HG03575 (cell line): ENCODE measurements around the gene PTPN3.

Experiments
- ATAC-seq: cut with Tn5 transposase; IDR thresholded peaks from one replicate; pipeline ENCODE4 v1.9.1; 2021; ENCODE audit not compliant: unreplicated experiment, insufficient number of reproducible peaks, low FRiP score; ENCODE audit errors: extremely low read depth

The PTPN3 gene

DNA sequence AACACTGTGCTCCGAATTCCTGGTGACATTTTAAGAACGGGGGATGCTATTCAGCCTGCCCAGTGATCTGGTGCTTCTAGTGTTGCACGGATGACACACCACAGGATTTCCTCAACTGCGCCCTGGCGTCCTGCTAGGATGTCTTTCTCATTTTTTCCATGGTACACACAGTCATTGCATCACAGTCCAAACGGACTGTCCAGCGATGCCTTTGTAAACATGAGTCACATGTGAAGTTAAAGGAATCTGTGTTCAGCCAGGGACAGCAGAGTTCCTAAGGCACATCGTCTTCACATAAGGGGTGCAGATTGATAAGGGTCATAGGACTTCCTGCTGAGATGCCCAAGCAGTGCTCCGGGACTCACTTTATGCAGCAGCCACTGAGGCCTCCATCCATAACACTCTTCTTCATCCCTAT, 9.3 kb upstream of the PTPN3 start:
- ATAC-seq = no peak

DNA sequence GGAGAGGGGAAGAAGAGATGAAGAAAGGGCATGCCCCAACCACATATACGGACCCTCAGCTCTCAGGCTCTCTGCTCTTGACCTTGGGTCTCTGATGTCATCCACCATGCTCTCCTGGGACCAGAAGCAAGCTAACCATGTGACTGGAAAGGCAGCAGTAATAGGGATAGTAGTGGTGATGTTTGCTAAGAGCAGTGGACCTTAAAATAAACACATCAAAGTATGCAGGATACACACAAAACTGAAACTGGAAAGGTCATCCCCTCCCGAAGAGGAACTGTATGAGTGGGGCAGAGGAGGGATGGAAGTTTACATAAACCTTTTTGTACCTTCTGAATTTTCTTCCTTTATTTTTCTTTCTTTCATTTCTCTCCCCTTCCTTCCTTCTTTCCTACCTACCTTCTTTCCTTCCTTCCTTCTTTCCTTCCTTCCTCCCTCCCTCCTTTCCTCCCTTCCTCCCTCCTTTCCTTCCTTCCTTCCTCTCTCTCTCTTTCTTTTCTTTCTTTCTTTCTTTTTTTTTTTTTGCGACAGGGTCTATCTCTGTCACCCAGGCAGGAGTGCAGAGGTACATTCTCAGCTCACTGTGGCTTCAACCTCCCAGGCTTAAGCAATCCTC, 8.1 kb upstream of the PTPN3 start:
- ATAC-seq = no peak

DNA sequence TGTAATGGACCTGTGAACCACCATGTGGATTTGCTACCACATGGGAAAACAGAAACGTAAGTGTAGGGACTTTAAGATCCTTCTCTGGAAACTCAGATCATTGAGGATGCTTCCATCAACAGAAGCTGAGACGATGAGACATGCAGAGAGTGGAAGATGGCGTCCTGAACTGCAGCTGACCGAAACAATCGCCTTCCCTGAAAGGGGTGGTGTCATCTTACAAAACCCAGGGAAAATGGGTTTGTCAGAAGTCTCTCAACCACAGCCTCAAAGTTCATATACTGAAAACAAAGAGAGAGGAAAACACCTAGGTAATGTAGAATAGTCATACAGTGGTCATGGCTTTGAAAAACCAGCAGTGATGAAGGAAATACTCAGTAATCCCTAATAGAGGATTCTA, 6.6 kb upstream of the PTPN3 start:
- ATAC-seq = no peak

DNA sequence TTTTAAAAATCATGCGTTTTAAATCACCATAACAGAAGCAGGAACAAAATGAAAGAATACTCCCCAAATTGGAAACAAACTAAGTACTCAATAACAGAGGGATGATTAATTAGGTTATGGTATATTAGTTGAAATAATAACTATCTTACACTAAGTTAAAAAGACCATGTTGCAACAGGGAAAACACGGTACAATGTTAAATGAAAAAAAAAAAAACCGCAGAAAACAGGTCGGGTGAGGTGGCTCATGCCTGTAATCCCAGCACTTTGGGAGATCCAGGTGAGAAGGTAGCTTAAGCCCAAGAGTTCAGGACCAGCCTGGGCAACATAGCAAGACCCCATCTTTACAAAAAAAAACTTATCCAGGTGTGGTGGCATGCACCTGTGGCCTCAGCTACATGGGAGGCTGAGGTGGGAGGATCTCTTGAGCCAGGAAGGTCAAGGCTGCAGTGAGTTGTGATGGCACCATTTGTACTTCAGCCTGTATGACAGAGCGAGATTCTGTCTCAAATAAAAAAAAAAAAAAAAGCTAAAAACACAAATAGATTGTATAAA, 2.4 kb upstream of the PTPN3 start:
- no peak for ATAC-seq

DNA sequence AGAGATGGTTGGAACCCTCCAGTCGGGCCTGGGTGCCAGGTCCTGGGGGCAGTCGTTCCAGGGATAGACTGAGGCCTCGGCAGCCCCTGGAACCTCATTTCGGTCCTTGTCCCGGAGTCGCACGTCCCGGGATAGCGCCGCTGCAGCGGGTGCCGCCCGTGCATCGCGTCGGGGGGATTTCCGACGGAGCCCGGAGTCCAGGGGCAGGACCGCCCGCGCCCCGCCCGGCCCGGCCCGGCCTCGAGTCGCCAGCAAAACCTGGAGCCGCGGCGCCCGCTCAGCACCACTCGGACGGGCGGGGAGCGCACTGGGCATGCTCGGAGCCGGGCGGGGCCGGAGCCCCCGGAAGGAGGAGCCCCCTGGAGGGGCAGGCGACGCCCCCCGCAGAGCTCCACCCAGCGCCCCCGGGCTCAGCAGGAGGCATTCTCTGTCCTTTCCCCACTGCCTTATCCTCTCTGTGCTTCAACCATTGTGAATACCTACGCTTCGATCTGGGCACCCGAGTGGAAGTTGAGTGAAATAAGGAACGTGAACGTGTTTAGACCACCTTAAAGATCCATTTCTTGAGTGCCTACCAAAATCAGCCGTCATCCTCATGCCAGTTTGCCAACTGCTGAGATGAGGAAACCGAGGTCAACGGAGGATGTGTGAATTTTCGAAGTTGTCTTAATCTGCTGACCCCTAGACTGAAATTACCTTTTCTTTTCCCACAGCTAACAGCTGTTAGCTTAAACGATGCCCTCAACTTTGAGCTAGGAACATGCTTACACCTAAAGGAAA, 1.7 kb upstream of the PTPN3 start:
- ATAC-seq = no peak

DNA sequence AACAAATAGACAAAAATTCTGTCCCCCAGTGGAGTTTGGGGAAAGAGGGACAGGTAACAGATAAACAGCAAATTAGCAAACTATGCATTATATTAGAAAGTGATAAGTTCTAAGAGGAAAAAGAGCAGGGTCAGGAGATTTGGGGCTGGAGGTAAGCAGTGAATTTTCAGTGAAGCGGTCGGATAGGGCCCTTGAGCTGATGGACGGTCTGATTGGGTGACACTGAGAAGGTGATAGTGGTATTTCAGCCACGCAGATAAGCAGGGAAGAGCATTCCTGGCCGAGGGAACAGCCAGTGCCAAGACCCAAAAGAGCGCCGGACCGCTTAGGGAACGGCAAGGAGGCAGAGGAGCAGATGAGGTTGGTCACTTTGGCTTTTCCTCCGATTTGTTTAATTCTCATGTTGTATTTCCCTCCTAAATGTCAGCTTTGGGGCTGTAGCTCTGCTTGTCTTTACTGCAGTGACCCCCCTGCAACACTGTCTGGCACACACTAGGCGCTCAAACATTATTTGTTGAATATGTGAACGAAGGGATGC, 1.1 kb upstream of the PTPN3 start:
- ATAC-seq = no peak

DNA sequence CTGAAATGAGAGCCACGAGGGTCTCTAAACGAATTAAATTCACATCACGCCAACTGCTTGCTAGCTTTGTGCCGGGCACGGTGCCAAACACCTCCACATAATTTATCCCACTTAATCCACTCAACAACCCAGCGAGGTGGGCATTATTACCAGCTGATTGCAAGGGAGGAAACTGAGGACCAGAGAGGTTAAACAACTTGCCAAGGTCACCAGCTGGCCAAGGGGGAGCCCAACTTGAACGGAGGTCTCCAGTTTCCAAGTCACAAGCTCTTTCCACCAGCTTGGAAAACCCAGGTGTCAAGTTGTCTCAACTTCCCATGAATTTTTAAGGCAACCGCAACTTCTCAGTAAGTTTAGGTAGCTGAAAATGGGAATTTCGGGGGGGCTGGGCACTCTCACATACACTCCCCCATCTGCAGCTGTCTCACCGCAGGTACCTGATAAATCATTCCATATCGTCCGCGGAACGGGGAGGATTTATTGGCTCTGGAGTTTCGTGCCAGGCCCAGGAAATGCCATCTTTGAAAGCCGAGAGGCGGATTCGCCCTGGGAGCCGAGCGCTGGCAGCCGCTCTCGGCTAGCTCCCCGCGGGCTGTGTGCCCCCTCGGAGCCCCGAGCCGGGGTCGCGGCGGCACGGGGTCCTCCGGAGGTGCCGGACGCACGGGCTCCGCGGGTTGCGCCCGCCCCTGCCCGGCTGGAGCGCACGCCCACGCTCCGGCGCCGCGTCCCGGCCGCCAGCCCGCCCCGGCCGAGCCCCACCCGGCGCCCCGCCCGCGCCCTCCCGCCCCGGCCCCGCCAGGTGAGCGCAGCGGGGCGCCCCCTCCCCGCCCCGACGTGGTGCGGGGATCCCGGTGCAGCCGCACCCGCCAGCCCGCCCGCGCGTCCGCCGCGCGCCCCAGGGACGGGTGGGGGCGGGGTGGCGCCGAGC, 617 bp downstream of the PTPN3 start:
- ATAC-seq = no peak

DNA sequence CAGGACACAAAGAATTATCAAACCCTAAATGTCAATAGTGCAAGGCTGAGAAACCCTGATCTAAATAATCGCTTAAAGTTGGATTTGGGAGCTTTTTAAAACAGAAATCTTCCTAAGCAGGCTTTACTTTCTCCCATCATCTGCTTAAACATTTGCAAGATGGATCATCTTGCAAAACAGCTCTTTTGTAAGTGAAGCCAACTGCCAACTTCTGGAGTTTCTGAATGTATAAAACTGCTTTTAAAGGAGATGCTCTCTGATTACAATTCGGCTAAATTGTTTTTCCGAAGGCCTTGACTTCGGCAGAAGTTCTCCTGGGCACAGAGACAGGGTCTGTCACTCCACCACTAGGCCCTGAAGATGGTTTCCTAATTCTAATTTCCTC, 1.3 kb downstream of the PTPN3 start:
- no peak for ATAC-seq

DNA sequence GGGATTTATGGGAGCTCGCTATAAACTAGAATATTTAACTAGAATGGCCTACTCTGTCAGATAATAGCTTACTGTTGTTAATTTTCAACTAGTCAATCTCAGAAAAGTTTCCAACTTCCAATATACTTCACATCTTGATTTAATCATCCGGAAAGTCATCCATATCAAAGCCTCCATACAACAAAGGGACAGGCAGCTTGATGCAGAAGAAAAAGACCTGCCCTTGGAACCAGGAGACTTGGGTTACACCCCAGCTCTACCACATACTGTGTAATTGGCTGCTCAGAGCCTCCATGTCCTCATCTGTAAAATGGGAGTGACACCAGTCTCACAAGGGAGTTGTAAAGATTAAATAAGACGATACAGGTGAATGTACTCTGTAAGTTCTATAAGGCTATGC, 1.9 kb downstream of the PTPN3 start:
- ATAC-seq = no peak

DNA sequence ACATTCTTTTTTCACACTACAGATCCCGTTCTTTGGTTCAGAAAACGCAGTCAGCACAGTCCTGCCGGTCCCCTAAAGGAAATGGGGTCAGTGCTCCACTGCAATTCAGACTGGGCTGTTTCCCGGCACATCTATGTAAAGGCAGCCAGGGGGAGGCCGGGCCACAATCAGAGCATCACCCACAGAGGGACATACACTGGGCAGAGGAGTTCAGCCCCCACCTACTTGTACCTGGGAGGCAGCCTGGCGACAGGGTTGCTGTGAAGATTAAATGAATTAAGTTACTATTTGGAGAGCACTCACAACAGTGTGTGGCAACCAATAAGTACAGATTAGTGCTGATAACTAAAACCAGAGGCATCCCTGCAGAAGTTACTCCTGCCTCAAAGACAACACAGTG, 4.5 kb downstream of the PTPN3 start:
- ATAC-seq = no peak

DNA sequence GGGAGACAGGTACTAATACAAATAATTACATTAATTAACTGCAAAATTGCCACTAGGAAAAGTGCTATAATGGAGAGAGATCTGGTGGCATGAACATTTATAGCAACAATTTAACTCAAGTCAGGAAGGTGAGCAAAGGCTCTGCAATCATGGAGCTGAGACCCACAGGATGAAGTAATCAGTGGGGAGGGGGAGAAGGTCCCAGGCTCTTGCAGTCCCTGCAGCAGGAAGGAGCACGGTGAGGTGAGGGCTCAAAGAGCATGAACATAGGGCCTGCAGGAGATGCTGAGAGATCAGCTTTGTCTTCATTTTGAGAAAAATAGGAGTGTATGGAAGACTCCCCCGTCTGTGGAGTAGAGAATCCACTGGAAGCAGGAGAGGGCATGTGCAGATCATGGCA, 6.5 kb downstream of the PTPN3 start:
- no peak for ATAC-seq

DNA sequence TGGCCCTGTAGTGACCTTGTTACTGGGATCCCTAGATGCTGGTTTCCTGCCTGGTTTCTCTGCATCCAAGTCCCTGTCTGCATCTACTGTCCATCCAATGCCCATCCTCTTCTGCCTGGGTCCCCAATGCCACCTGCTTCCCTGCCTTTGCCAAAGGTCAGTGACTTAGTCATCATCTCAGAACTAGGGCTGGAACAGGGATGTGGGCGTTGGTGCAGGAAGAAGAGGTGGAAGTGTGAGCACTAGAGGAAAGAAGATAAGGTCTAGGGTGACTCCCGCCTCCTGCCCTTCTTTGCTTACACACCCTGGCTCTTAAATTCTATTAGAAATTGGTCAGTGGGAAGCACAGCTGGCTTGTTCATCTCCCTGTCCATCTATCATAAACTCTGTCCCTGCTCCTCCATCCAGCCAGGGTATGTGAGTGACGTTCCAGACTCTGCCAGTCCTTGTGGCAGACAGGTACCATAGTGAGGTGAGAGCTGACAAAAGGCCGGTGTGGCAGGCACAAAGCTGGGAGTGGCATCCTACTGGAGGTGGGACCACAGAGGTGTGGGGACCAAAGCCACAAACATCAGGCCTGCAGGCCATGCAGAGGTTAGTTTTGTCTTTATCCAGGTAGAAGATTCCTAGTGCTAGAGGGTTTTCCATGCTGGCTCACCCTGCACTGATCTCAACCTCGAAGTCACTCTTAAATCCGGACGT, 9.2 kb downstream of the PTPN3 start:
- ATAC-seq = no peak

DNA sequence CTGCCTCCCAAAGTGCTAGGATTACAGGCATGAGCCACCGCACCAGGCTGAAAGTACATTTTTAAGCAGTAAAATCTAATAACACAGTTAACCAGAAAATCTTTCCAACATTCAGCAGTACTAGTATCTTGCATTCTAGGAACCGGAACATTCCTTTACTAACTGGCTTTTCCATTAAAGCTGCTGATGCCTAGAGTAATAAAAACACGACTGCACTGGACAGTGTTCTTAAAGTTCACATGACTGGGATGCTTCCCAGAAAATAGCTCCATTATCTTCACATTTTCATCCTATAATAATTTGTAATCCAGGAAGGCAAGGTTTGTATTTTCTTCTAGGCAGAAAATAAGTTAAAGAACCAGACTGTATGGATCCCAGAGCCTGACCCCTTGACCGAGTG, 9.8 kb downstream of the PTPN3 start:
- no peak for ATAC-seq

DNA sequence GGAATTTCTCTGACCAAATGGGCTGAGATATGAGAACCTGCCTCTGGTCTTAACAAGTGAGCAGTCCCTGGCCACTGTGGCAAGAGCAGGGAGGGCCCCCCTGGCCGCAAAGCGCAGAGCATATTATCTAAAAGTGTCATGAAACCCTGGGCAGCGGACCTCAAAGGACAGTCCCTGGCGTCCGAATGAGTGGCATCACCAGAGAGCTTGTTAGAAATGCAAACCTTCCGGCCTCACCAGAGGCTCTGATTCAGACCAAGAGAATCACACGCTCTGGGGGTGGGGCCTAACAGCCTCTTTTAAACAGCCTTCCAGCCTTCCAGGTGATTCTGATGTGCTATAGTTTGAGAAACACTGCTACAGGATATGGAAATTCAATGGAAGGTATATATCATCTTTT, 10.9 kb downstream of the PTPN3 start:
- no peak for ATAC-seq

DNA sequence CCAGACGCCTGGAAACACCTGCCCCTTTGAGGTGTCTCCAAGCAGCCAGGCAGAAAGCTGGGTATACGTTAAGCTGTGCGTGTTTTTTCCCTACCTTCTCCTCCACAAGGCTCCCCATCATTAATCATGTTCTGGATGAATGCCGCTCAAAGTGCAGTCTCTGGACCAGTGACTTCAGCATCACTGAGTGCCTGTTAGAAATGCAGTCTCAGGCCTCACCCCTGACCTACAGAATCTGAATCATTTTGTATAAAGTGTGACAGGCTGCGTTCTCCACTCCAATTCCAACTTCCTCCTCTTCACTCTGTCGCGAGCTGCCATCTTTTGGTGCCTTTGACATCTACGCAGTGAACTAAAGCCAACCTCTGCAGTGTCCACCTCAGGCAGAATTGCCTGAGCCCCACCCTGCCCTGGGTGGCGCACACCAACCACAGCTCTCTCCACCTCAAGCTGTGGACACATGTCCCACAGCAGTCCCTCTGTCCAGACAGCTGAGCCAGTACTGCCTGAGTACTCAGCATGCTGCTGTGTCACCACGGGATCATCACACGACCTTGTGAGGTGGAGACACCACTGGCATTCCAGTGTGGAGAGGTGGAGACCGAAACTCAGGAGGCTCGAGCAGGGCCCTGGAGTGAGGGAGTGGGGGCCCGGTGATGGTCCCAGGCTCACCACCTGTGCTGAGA, 14.2 kb downstream of the PTPN3 start:
- no peak for ATAC-seq

DNA sequence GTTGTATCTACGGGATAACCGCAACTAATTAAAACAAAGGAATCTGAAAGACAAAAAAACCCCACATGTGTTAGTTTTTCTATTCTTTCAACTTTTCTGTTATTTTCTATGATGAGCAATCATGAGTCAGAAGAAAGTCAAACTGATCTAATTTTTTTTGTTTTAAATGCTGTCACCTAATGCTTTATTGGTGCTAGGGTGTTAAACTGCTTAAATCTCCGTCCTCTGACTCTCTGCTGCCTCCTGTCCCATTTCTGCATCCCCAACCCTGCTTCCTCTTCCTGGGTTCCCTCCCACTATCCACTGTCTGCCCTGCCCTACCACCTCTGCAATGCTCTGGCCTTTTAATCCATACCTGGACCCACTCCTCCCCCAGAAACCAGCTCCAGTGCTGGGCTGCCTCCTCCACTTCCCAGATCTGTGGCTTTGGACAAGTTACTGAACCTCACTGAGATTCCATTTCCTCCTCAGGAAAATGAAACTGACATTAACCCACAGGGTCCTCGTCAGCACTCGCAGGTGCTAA, 15.7 kb downstream of the PTPN3 start:
- ATAC-seq = no peak

DNA sequence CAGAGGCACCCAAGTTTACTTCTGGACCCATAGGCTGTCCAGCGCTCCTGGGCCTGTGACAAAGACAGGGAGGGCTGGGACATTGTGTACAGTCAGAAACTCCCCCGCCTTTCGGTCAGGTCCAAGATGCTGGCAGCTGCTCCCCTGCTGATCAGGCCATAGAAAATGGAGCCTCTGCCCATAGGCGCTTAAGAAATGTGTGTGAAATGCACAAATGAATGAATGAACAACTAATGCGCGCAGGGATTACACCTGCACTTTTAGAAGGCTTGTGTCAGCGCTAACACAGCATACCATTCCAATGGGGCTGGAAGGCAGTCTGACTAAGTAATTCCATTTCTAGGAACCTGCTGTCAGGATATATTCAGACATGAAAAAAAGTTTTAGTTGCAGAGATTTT, 16.3 kb downstream of the PTPN3 start:
- ATAC-seq = no peak

DNA sequence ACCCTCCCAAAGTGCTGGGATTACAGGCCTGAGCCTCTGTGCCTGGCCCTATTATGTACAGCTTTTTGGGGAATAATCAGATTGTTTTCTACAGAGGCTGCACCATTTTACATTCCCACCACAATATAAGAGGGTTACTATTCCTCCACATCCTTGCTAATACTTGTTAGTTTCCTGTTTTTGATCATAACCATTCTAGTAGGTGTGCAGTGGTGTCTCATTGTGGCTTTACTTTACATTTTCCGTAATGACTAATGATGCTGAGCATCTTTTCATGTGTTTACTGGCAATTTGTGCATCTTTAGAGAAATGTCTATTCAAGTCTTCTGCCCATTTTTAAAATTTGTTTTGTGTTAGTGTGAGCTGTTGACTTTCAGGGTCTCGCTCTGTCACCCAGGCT, 18.3 kb downstream of the PTPN3 start:
- ATAC-seq = no peak
